ENCODE measurements around the gene NRTN. TPM values are rescaled to one million over a fixed set of nuclear protein-coding genes. Genes with fewer than 3 reads are reported as not detected.

NRTN gene
- total RNA-seq, 4 donors from 2014 or later = 12.9 to 53.0 (median 29.5) TPM

DNA sequence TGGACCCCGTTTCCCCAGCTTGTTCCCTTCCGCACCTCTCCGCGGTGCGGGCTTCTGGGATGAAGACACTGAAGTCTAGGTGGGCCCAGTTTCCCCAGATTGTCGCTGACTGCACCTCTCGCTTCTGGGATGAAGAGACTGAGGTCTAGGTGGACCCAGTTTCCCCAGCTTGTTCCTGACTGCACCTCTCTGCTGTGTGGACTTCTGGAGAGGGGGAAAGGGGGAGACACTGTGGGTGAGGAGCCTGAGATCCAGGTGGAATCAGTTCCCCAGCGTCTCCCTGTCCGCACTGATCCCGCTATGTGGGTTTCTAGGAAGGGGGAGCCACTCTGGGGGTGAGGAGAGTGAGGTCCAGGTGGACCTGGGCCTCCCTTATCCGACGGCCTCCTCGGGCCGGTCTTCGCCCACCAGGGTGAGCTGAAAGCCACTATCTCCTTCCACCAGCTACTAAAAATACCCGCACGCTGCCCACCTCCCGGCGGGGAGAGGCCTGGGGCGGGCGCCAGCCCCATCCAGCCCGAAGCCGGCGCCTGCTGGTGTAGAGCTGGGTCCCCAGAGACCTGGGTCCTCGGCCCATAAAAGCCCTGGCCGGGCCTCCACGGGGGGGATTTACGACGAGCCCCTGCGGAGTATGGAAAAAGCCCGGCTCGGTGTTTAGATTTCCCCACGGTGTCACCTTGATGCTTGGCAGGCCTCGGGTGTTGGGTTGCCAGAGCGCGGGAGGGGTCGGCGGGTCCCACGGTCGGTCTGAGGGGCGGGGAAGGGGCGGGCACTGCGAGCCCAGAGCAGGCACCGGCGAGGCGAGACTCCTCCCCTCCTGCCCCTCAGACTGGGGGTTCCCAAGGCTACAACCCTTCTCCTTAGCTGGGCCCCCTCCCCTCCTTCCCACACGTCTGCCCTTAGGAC, 24.0 kb downstream of the NRTN start:
- TF ChIP-seq POLR2AphosphoS5 (IDR thresholded peaks at IDR 0.05) (peak; percentile 49 to 64), EP300 (IDR thresholded peaks at IDR 0.05) (no peak), POLR2A (IDR thresholded peaks at IDR 0.05; ENCODE audit: low read depth) (no peak)
- TF ChIP-seq, protein P1, sequence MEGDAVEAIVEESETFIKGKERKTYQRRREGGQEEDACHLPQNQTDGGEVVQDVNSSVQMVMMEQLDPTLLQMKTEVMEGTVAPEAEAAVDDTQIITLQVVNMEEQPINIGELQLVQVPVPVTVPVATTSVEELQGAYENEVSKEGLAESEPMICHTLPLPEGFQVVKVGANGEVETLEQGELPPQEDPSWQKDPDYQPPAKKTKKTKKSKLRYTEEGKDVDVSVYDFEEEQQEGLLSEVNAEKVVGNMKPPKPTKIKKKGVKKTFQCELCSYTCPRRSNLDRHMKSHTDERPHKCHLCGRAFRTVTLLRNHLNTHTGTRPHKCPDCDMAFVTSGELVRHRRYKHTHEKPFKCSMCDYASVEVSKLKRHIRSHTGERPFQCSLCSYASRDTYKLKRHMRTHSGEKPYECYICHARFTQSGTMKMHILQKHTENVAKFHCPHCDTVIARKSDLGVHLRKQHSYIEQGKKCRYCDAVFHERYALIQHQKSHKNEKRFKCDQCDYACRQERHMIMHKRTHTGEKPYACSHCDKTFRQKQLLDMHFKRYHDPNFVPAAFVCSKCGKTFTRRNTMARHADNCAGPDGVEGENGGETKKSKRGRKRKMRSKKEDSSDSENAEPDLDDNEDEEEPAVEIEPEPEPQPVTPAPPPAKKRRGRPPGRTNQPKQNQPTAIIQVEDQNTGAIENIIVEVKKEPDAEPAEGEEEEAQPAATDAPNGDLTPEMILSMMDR (IDR thresholded peaks at IDR 0.05) = peak; percentile 13 to 36 (median 25)
- no peak for DNase-seq (ENCODE audit: extremely low spot score)
- no peaks in the 10 kb centered on the region for H3K9me3 ChIP-seq
- WGBS = 5% methylated on average over 13 of the region's 47 CpGs
- no peaks in the 10 kb centered on the region for H3K36me3 ChIP-seq
- peaks cover 21 to 41% (median 36%) of the 10 kb centered on the region in 4 donors for H3K4me1 ChIP-seq
- H3K27me3 ChIP-seq = peaks cover 0 to 39% (median 1%) of the 10 kb centered on the region in 4 donors
- peak overlapping the region; percentile 89 to 95 (median 91) for H3K27ac ChIP-seq (replicated peaks in 1 of 4)
- intact Hi-C loops (cut with DNase I) = loop anchor here (5.0 kb wide), 1 partner anchor 63 kb away; no protein-coding TSS in a partner anchor
- peak overlapping the region; percentile 52 to 68 (median 54) for H3K4me3 ChIP-seq

DNA sequence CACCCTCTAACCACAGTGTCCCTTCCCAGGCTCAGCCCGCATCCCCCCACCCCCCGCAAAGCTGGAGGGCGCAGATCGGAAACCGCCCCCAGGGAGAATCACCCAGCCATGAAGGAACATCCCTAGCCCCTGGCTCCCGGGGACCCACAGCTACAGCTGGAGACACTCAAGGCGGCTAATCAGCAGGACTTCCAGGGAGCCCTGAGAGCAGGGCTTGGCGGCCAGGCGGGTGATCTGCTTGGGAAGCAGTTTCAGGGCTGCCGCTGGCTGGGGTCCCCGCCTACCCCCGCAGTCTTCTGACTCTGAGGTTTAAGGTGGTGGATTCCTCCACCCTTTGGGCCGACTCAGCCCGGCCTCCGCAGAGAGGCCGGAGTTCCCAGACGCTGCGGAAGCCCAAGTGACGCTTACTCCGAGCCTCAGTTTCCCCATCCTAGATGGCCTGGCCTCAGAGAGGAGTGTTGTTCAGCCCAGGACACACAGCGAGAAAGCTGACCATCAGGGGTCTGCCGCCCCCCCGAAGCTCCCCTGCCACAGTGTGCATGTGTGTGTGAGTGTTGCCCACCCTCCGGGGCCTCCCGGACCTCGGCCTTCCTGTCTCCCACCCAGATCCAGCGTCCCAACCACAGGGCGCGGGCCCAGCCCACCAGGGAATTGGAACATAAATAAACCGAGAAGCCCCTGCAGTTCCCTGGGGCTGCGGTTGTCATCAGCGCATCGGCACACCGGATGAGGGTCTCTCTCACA, 24.9 kb downstream of the NRTN start:
- no peaks in the 10 kb centered on the region for H3K9me3 ChIP-seq
- peak overlapping the region; percentile 89 to 95 (median 91) for H3K27ac ChIP-seq (replicated peaks in 1 of 4)
- intact Hi-C loops (cut with DNase I) = loop anchor here (5.0 kb wide), 1 partner anchor 63 kb away; no protein-coding TSS in a partner anchor
- H3K4me1 ChIP-seq = peaks cover 21 to 41% (median 36%) of the 10 kb centered on the region in 4 donors
- no peak for TF ChIP-seq POLR2A (IDR thresholded peaks at IDR 0.05; ENCODE audit: low read depth)
- H3K4me3 ChIP-seq = peak overlapping the region; percentile 52 to 68 (median 54)
- peaks cover 0 to 39% (median 1%) of the 10 kb centered on the region in 4 donors for H3K27me3 ChIP-seq
- 32% methylated on average over 13 of the region's 34 CpGs for WGBS
- H3K36me3 ChIP-seq = no peaks in the 10 kb centered on the region
- DNase-seq (ENCODE audit: extremely low spot score) = no peak

DNA sequence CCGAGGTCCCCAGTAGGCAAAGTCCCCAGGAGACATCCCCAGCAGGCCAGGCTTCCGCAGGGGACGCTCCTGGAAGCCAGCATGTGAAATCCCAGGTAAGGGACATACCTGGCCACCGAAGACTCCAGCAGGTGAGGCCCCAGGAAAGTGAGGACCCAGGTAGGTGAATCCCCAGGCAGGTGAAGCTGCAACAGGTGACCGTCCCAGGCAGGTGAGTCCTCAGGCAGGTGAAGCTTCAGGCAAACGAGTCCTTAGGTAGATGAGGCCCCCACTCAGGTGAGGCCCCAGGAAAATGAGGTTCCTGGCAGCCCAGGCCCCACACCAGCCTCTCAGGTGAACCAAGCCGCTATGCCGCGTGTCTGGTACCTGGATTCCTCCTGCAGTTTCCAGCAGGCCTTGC, 26.3 kb downstream of the NRTN start:
- no peak overlapping the region for H3K4me3 ChIP-seq
- no peaks in the 10 kb centered on the region for H3K9me3 ChIP-seq
- intact Hi-C loops (cut with DNase I) = no loop called here
- no peak overlapping the region for H3K27ac ChIP-seq (replicated peaks in 1 of 4)
- no peak for DNase-seq (ENCODE audit: extremely low spot score)
- peaks cover 21 to 40% (median 36%) of the 10 kb centered on the region in 4 donors for H3K4me1 ChIP-seq
- H3K36me3 ChIP-seq = no peaks in the 10 kb centered on the region
- WGBS = 90% methylated on average over 2 of the region's 9 CpGs
- H3K27me3 ChIP-seq = peaks cover 0 to 39% (median 1%) of the 10 kb centered on the region in 4 donors
- TF ChIP-seq, protein P1 (IDR thresholded peaks at IDR 0.05) = no peak
- TF ChIP-seq POLR2AphosphoS5 (IDR thresholded peaks at IDR 0.05) (no peak), POLR2A (IDR thresholded peaks at IDR 0.05; ENCODE audit: low read depth) (no peak), EP300 (IDR thresholded peaks at IDR 0.05) (no peak)

DNA sequence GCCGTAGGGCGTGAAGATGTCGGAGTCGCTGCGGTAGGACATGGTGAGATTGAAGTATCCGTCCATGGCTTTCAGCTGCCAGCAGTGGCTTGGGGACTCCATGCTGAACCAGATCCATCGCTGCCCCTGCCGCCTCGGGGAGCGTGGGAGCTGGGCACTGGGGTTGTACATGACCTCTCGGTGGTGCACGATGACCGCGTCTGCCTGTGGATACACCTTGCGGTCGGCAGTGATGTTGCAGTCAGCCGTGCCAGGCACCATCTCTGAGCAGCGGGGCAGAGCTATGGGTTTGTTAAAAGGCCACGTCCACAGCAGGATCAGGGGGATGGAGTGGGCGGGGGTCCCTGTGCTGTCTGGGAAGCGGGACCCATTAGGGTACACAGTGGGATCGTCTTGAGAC, 27.2 kb downstream of the NRTN start:
- peaks cover 14 to 31% (median 28%) of the 10 kb centered on the region in 4 donors for H3K4me1 ChIP-seq
- no peak overlapping the region for H3K4me3 ChIP-seq
- TF ChIP-seq, protein P1 (IDR thresholded peaks at IDR 0.05) = no peak
- TF ChIP-seq POLR2A (IDR thresholded peaks at IDR 0.05; ENCODE audit: low read depth) (no peak), POLR2AphosphoS5 (IDR thresholded peaks at IDR 0.05) (no peak), EP300 (IDR thresholded peaks at IDR 0.05) (no peak)
- WGBS = 90% methylated on average over 15 of the region's 22 CpGs
- peaks cover 0 to 34% (median 1%) of the 10 kb centered on the region in 4 donors for H3K27me3 ChIP-seq
- no peaks in the 10 kb centered on the region for H3K36me3 ChIP-seq
- H3K27ac ChIP-seq (replicated peaks in 1 of 4) = no peak overlapping the region
- H3K9me3 ChIP-seq = no peaks in the 10 kb centered on the region
- DNase-seq (ENCODE audit: extremely low spot score) = no peak
- intact Hi-C loops (cut with DNase I) = no loop called here
